ENCODE measurements around the gene FOXF2.

Gene FOXF2

GRCh38 chr6:1412901-1413300 is 23.5 kb downstream of the FOXF2 start:
- no peak for DNase-seq

DNA sequence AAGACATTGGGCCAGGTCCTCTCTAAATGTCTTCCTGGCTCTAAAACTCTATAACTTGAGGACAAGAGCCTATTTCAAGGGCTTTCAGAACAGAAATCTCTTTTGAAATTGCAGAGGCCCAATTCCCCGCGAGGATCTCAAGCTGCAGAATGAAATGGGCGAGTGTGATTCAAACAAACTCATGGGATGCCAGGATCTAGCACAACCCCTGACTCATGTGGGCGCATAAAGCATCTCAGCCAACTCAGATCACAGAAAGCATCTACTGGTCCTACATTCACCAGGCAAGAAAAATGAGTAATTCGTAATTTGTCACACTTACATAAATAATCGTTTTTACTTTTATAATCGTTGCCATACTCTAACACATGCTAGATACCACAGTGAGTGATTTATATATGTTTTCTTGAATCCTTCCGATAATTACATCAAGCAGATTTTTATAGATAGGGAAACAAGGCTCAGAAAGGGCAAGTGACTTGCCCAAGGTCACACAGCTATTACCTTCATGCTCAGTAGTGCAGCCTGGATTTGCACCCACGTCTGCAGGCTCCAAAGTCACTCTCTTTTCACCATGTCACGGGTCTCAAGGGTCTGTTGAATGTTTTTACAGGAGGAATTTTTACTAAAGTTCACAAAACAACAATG is 26.2 kb downstream of the FOXF2 start:
- no peak for DNase-seq

DNA sequence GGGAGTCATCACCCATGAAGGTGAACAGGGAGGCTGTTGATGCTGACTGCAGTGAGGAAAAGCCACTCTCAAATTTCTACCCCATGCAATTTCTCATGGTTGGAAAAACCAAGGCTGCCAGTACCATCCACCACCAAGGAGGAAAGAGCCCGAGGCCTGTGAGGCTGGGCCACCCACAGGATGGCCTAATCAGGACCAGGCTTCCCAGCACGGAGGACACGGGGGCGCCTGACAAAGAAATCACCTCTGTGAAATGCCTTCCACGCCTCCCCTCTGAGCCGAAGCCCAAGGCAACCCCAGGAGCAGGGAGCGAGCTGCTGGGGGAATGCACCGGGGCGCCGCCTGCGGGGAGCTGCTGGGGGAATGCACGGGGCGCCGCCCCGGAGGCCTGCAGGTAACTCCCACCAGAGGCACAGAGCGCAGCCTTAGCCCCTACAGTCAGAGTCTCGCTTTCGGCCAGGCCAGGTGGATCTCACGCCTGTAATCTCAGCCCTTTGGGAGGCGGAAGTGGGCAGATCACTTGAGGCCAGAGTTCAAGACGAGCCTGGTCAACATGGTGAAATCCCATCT is 26.9 kb downstream of the FOXF2 start:
- DNase-seq, result no peak

- DNase-seq, result no peak
These were observed 27.4 kb downstream of the FOXF2 start for GRCh38 chr6:1416820-1417219.

GRCh38 chr6:1417718-1418117 is 28.3 kb downstream of the FOXF2 start:
- DNase-seq, result no peak

- DNase-seq, result no peak
These were observed 29.3 kb downstream of the FOXF2 start for GRCh38 chr6:1418471-1419191.

DNA sequence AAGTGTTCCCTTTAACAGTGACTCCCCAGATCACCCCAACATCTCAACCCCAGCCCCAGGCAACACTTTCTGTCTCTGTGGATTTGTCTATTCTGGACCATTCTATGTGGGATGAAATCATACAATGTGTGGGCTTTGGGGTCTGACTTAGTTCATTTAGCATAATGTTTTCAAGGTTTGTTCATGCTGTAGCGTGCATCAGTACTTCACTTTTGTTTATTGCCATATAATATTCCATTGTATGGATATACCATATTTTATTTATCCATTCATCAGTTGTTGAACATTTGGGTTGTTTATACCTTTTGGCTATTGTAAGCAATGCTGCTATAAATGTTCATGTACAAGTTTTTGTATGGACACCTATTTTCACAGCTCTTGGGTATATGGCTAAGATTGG is 31.0 kb downstream of the FOXF2 start:
- no peak for DNase-seq

DNA sequence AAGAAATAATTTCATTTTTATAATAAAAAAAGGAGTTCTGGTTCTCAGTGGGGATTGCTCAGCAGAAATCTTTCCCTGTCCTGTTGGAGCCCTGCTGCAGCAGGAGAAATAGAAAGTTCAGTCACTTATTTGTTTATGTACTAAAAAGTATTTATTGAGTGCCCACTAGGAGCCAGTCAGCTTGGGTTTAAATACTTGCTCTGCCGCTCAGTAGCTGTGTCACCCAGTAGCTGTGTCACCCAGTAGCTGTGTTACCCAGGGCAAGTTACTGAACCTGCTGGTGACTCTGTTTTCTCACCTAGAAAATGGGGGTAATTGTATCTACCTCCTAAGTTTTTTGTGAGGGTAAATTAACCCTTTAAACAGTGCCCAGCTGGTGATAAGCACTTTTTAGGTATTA is 32.9 kb downstream of the FOXF2 start:
- DNase-seq, result no peak

- no peak for DNase-seq
These were observed 34.2 kb downstream of the FOXF2 start for GRCh38 chr6:1423578-1423977.

DNA sequence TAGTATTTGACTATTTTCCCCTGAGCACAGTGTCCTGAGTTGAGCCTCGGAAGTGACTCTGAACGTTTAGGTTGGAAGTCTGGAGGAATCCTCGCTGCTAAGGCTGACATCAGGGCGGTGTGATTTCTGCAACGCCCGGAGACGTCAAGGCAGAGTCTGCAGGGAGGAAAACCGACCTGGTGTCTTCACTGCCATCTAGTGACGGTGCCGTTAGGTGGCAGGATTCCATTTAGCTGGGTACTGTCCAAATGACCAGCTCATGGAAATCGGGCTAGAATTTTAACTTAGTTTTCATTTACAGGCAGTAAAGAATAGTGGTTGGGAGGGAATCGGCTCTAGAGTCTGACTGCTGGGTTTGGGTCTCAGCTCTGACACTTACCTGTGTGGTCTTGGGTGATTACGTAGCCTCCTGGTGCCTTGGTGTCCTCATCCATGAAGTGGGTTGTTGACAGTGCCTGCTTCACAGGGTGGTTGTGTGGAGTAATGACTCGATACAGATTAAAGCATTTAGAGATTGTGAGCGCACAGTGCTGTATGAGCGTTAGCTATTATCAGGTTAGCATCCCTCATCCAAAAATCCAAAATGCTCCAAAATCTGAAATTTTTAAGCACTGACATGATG is 35.0 kb downstream of the FOXF2 start:
- DNase-seq, result peak; percentile 6 to 67

DNA sequence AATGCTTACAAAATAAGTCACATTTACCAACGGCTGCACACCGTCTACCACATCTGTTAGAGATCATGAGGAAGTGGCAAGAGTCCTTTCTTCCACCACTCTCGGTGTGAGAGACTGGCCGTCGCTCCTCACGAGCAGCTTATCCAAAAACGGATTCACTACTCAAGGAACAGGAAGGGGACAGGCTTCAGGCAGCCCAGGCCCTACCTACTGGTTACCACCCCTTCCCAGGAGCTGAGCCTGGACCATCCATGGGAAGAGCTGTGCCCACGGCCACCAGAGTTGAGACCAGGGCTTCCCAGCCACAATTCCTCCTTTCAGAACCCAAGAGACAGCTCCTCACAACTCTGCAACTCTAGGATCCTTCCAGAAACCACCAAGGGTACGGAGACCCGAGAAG is 37.0 kb downstream of the FOXF2 start:
- DNase-seq, result no peak

- no peak for DNase-seq
These were observed 46.4 kb downstream of the FOXF2 start for GRCh38 chr6:1435806-1436205.

DNA sequence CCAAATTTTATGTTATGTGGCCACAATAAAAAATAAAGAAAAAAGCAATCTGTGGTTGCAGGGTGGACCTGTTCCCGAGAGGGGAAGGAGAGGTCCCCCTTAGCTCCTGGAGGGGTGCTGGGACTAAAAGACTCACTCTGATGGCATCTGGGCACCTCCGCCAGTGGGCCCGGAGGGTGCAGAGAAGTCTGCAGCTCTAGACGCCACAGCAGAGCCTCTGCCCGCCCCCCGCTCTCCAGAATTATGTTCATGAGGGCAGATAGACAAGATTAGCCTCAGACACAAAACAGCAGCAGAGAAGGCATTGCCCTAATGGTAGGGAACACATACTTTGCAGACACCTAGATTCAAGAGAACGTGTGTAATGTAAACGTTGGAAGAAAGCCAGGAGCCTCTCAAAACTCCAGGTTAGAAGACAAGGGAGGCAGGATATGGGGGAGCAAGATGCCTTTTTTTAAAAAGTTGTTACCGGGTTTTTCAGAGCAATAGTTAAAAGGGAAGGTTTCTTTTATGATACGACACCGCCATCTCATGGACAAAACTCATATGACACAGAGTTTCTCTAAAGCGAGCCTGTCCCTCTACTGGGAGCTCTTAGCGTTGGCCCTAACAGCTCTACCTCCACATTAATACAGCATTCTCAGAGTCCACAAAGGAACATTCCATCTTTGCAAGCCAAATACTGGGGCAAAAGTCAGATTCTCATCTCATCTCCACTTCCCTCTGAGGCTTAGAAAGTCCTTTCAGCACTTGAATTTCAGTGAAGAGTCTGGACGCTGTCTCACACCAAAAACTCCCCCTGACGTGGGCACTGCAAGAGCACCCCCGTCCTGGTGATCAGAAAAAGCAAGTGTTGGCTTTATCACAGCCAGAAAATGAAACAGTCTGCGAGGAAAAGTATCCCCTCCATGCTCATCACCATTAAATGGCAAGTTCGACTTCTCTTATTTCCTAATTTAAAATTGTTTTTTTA is 47.2 kb downstream of the FOXF2 start:
- DNase-seq, result peak; percentile 59 to 80

GRCh38 chr6:1437553-1438406 is 48.4 kb downstream of the FOXF2 start:
- DNase-seq, result no peak

- DNase-seq, result no peak
These were observed 49.1 kb downstream of the FOXF2 start for GRCh38 chr6:1438471-1438881.

DNA sequence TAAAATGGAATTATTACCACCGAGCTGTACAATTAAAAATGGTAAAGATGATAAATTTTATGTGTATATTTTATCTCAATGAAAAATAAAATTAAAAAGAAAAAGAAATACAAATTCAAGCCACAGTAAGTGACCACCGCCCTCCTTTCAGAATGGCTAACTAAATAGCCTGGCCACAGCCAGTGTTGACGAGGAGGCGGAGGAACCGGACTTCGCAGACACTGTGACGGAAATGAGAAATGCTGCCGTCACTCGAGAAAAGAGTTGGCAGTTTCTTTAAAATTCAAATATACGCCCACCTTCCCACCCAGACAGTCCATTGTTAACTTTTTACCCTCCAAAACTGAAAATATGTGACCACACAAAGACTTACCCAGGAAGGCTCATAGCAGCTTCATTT is 50.0 kb downstream of the FOXF2 start:
- DNase-seq, result no peak

DNA sequence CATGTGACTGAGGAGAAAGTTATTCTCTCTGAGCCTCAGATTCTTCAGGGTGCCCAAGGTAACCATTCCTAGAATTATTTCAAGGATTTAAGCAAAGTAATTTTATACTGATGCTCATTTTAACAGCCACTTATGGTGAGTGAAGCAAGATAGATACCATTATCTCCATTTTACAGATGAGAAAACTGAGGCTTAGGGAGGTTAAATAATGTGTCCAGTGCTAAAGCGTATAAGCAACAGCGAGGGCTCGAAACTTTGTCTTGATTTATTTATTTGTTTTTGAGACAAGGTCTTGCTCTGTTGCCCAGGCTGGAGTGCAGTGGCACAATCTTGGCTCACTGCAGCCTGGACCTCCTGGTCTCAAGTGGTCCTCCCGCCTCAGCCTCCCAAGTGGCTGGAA is 53.6 kb downstream of the FOXF2 start:
- DNase-seq, result no peak
